Measurements from ENCODE around the gene ATP13A5. TPM values are rescaled to one million over a fixed set of nuclear protein-coding genes. Genes with fewer than 3 reads are reported as not detected.

ATP13A5 gene
- total RNA-seq, 1 donor from 2014 or later: not detected

- Mint-ChIP-seq H3K4me3 (ENCODE audit: unreplicated experiment) (no peak overlapping the region), H3K9me3 (ENCODE audit: unreplicated experiment) (peaks cover 2% of the 10 kb centered on the region), H3K27me3 (ENCODE audit: low read depth, unreplicated experiment) (no peaks in the 10 kb centered on the region), H3K4me1 (ENCODE audit: low read depth, unreplicated experiment) (no peaks in the 10 kb centered on the region), H3K36me3 (ENCODE audit: low read depth, unreplicated experiment) (no peaks in the 10 kb centered on the region), H3K27ac (ENCODE audit: unreplicated experiment) (no peak overlapping the region)
- no peak overlapping the region for H3K4me3 ChIP-seq (ENCODE audit: insufficient read depth, low read depth, low read length)
- no peak for DNase-seq (ENCODE audit: low read depth)
- H3K9ac ChIP-seq (ENCODE audit: low read length): no peak overlapping the region
- no peaks in the 10 kb centered on the region for H4K20me1 ChIP-seq (ENCODE audit: insufficient read depth, low read length)
- H3K79me2 ChIP-seq (ENCODE audit: insufficient read depth, low read length): no peaks in the 10 kb centered on the region
- H3K9me3 ChIP-seq (ENCODE audit: insufficient read depth, low read depth, low read length): no peaks in the 10 kb centered on the region
- no peak overlapping the region for H3K27ac ChIP-seq (ENCODE audit: low read depth, low read length)
- TF ChIP-seq EZH2 (IDR thresholded peaks at IDR 0.05; ENCODE audit: insufficient read depth, low read length) (no peak), CTCF (IDR thresholded peaks at IDR 0.05; ENCODE audit: insufficient read depth, low read depth, low read length) (no peak)
- FAIRE-seq: no peak
- no peaks in the 10 kb centered on the region for H3K4me1 ChIP-seq (ENCODE audit: insufficient read depth, low read length)
- no peaks in the 10 kb centered on the region for H3K36me3 ChIP-seq (ENCODE audit: insufficient read depth, low read length)
- no peak overlapping the region for H3K4me2 ChIP-seq (ENCODE audit: low read length)
- H3K27me3 ChIP-seq (ENCODE audit: insufficient read depth, low read length): no peaks in the 10 kb centered on the region
- no peak overlapping the region for H2AFZ ChIP-seq (ENCODE audit: low read depth, low read length)
Observed at GRCh38 chr3:193335031-193335430, 43.5 kb downstream of the ATP13A5 start.

- H3K4me2 ChIP-seq (ENCODE audit: low read length): no peak overlapping the region
- no peaks in the 10 kb centered on the region for H3K79me2 ChIP-seq (ENCODE audit: insufficient read depth, low read length)
- H3K27ac ChIP-seq (ENCODE audit: low read depth, low read length): no peak overlapping the region
- H3K27me3 Mint-ChIP-seq (ENCODE audit: low read depth, unreplicated experiment): no peaks in the 10 kb centered on the region
- H3K27me3 ChIP-seq (ENCODE audit: insufficient read depth, low read length): no peaks in the 10 kb centered on the region
- H3K9me3 Mint-ChIP-seq (ENCODE audit: unreplicated experiment): peaks cover 2% of the 10 kb centered on the region
- H3K4me1 Mint-ChIP-seq (ENCODE audit: low read depth, unreplicated experiment): no peaks in the 10 kb centered on the region
- H3K4me3 Mint-ChIP-seq (ENCODE audit: unreplicated experiment): no peak overlapping the region
- no peak overlapping the region for H3K27ac Mint-ChIP-seq (ENCODE audit: unreplicated experiment)
- no peak overlapping the region for H2AFZ ChIP-seq (ENCODE audit: low read depth, low read length)
- no peaks in the 10 kb centered on the region for H3K36me3 Mint-ChIP-seq (ENCODE audit: low read depth, unreplicated experiment)
- no peaks in the 10 kb centered on the region for H3K9me3 ChIP-seq (ENCODE audit: insufficient read depth, low read depth, low read length)
- no peaks in the 10 kb centered on the region for H4K20me1 ChIP-seq (ENCODE audit: insufficient read depth, low read length)
- H3K4me1 ChIP-seq (ENCODE audit: insufficient read depth, low read length): no peaks in the 10 kb centered on the region
- H3K9ac ChIP-seq (ENCODE audit: low read length): no peak overlapping the region
- TF ChIP-seq EZH2 (IDR thresholded peaks at IDR 0.05; ENCODE audit: insufficient read depth, low read length) (no peak), CTCF (IDR thresholded peaks at IDR 0.05; ENCODE audit: insufficient read depth, low read depth, low read length) (no peak)
- FAIRE-seq: no peak
- H3K4me3 ChIP-seq (ENCODE audit: insufficient read depth, low read depth, low read length): no peak overlapping the region
- H3K36me3 ChIP-seq (ENCODE audit: insufficient read depth, low read length): no peaks in the 10 kb centered on the region
- no peak for DNase-seq (ENCODE audit: low read depth)
Observed at GRCh38 chr3:193333229-193333628, 45.3 kb downstream of the ATP13A5 start.

GRCh38 chr3:193330555-193331204 lies 47.9 kb downstream of the ATP13A5 start:
- Mint-ChIP-seq H3K4me3 (ENCODE audit: unreplicated experiment) (no peak overlapping the region), H3K4me1 (ENCODE audit: low read depth, unreplicated experiment) (no peaks in the 10 kb centered on the region), H3K27ac (ENCODE audit: unreplicated experiment) (peak overlapping the region; percentile 20), H3K36me3 (ENCODE audit: low read depth, unreplicated experiment) (no peaks in the 10 kb centered on the region), H3K9me3 (ENCODE audit: unreplicated experiment) (no peaks in the 10 kb centered on the region), H3K27me3 (ENCODE audit: low read depth, unreplicated experiment) (peaks cover 3% of the 10 kb centered on the region)
- Histone ChIP-seq H4K20me1 (ENCODE audit: insufficient read depth, low read length) (no peaks in the 10 kb centered on the region), H3K36me3 (ENCODE audit: insufficient read depth, low read length) (no peaks in the 10 kb centered on the region), H3K27ac (ENCODE audit: low read depth, low read length) (no peak overlapping the region), H3K4me2 (ENCODE audit: low read length) (no peak overlapping the region), H3K9me3 (ENCODE audit: insufficient read depth, low read depth, low read length) (no peaks in the 10 kb centered on the region), H3K27me3 (ENCODE audit: insufficient read depth, low read length) (no peaks in the 10 kb centered on the region), H3K4me3 (ENCODE audit: insufficient read depth, low read depth, low read length) (no peak overlapping the region), H3K79me2 (ENCODE audit: insufficient read depth, low read length) (no peaks in the 10 kb centered on the region), H2AFZ (ENCODE audit: low read depth, low read length) (no peak overlapping the region), H3K9ac (ENCODE audit: low read length) (no peak overlapping the region), H3K4me1 (ENCODE audit: insufficient read depth, low read length) (no peaks in the 10 kb centered on the region)
- no peak for DNase-seq (ENCODE audit: low read depth)
- FAIRE-seq: no peak
- TF ChIP-seq CTCF (IDR thresholded peaks at IDR 0.05; ENCODE audit: insufficient read depth, low read depth, low read length) (no peak), EZH2 (IDR thresholded peaks at IDR 0.05; ENCODE audit: insufficient read depth, low read length) (no peak)

Data from astrocyte (in vitro differentiated cells and primary cell).